Endometrial microvascular endothelial cells (primary cell): ENCODE data around the gene HOXA1. TPM values are rescaled to one million over a fixed set of nuclear protein-coding genes. Genes with fewer than 3 reads are reported as not detected.

ENCODE experiments used
- in situ Hi-C: cut with HindIII; loops from 2 replicates; pipeline ENCODE4 v1.10.0; 2017; ENCODE audit warnings: low sequenced_read_pairs, low pct_unique_long_range_greater_than_20kb; ENCODE audit errors: inconsistent ontology term
- total RNA-seq: library from RNA; depleted of rRNA; stranded (reverse); fragments of >200 nt; gene quantifications from one replicate; pipeline ENCODE4 v1.2.3, GENCODE V29; 2015; ENCODE audit errors: inconsistent ontology term

Gene HOXA1
- total RNA-seq, 1 donor from 2014 or later: 0.65 TPM

- in situ Hi-C loops: no loop called here
These were observed 14.6 kb upstream of the HOXA1 start for GRCh38 chr7:27110186-27111031.

GRCh38 chr7:27109466-27110185 lies 13.8 kb upstream of the HOXA1 start:
- in situ Hi-C loops: no loop called here

- in situ Hi-C loops: no loop called here
These were observed 12.8 kb upstream of the HOXA1 start for GRCh38 chr7:27108390-27109127.

- in situ Hi-C loops: no loop called here
These were observed 11.9 kb upstream of the HOXA1 start for GRCh38 chr7:27107391-27108381.

- in situ Hi-C loops: no loop called here
These were observed 11.1 kb upstream of the HOXA1 start for GRCh38 chr7:27106901-27107240.

- in situ Hi-C loops: no loop called here
These were observed 10.5 kb upstream of the HOXA1 start for GRCh38 chr7:27106181-27106900.

- in situ Hi-C loops: no loop called here
These were observed 9.7 kb upstream of the HOXA1 start for GRCh38 chr7:27105301-27106031.

GRCh38 chr7:27104341-27105058 lies 8.7 kb upstream of the HOXA1 start:
- in situ Hi-C loops: no loop called here

- in situ Hi-C loops: no loop called here
These were observed 7.9 kb upstream of the HOXA1 start for GRCh38 chr7:27103489-27104226.

- in situ Hi-C loops: no loop called here
These were observed 7.0 kb upstream of the HOXA1 start, which contains the start of gene HOXA2 for GRCh38 chr7:27102581-27103442. Gene HOXA2 (minus strand): TSS chr7:27102683. CDS start chr7:27102500, 183 bp downstream.

- in situ Hi-C loops: no loop called here
These were observed 6.3 kb upstream of the HOXA1 start for GRCh38 chr7:27101957-27102580.

- in situ Hi-C loops: no loop called here
These were observed 5.6 kb upstream of the HOXA1 start for GRCh38 chr7:27101171-27101956.

GRCh38 chr7:27100694-27101170 lies 4.9 kb upstream of the HOXA1 start:
- in situ Hi-C loops: no loop called here
